ENCODE results near the gene GNAT1. TPM values are rescaled to one million over a fixed set of nuclear protein-coding genes. Genes with fewer than 3 reads are reported as not detected.

GNAT1 gene
- total and polyA plus RNA-seq, 2 of the 13 experiments (the other 11 are each of a cell fraction or from before 2014, with no cell fraction given), result 0.15 TPM; not detected in 1

DNA sequence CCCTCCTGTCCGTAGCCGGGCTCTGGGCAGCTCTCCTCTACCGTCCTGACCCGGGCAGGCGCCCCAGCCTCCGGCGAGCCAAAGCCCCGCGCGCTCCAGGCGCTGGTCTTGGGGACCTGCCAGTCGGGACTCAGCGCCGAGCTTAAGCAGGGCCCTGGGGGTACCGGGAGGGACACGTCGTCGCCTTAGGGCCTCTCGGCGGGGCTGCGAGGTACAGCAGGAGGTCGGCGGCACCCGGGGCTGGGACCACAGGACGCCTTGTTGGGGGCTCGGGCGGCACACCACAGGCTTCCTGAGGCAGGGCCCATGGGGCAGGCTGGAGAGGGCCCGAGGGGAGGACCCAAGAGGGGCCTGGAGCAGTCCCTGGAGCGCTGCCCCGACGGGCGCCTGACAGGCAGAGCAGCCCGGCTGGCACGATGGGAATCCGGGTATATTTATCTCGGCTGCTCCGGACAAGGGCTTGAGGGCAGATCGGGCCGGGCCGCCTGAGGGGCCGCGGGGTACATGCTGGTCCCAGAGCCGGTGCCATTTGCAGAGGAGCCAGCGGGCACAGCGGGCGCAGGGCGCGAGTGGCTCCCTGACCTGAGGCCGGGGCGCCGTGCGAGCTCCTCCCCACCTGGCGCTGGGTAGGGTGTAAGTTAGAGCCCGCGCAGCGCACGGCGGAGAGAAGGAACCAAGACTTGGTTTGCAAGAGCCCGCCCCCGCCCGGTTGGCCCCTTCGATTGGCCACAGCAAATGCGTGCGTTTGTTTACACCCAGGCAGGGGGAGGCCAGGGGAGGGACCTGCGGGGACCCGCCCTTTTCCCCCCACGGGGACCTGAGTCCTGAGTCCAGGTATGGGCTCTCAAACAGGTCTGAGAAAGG, 14.2 kb downstream of the GNAT1 start (continued):
- TF ChIP-seq ZNF709 (CRISPR knock-in tag; IDR thresholded peaks at IDR 0.05) (no peak; the same call in 1 of the 2 replicates), SMC3 (IDR thresholded peaks at IDR 0.05; ENCODE audit: low read length) (no peak), ZFP41 (CRISPR knock-in tag; IDR thresholded peaks at IDR 0.05; ENCODE audit: borderline replicate concordance) (no peak; the same call in 1 of the 2 replicates), ZNF383 (CRISPR knock-in tag; IDR thresholded peaks at IDR 0.05; ENCODE audit: borderline replicate concordance) (no peak), ZNF138 (CRISPR knock-in tag; IDR thresholded peaks at IDR 0.05; ENCODE audit: low read depth) (no peak), FOXM1 (CRISPR knock-in tag; IDR thresholded peaks at IDR 0.05) (no peak), ISL2 (CRISPR knock-in tag; IDR thresholded peaks at IDR 0.05) (no peak; the same call in 1 of the 2 replicates), BCL6 (CRISPR knock-in tag; IDR thresholded peaks at IDR 0.05) (no peak), ZNF775 (CRISPR knock-in tag; IDR thresholded peaks at IDR 0.05; ENCODE audit: borderline replicate concordance) (no peak), ZNF513 (CRISPR knock-in tag; conservative IDR thresholded peaks at IDR 0.05) (no peak), RAD21 (CRISPR knock-in tag; IDR thresholded peaks at IDR 0.05) (0 out of 2 replicates have a peak, but pooled peaks have one; percentile 43)
- TF ChIP-seq, protein P1, sequence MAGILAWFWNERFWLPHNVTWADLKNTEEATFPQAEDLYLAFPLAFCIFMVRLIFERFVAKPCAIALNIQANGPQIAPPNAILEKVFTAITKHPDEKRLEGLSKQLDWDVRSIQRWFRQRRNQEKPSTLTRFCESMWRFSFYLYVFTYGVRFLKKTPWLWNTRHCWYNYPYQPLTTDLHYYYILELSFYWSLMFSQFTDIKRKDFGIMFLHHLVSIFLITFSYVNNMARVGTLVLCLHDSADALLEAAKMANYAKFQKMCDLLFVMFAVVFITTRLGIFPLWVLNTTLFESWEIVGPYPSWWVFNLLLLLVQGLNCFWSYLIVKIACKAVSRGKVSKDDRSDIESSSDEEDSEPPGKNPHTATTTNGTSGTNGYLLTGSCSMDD (CRISPR knock-in tag; IDR thresholded peaks at IDR 0.05), result no peak
- TF ChIP-seq, protein P2, sequence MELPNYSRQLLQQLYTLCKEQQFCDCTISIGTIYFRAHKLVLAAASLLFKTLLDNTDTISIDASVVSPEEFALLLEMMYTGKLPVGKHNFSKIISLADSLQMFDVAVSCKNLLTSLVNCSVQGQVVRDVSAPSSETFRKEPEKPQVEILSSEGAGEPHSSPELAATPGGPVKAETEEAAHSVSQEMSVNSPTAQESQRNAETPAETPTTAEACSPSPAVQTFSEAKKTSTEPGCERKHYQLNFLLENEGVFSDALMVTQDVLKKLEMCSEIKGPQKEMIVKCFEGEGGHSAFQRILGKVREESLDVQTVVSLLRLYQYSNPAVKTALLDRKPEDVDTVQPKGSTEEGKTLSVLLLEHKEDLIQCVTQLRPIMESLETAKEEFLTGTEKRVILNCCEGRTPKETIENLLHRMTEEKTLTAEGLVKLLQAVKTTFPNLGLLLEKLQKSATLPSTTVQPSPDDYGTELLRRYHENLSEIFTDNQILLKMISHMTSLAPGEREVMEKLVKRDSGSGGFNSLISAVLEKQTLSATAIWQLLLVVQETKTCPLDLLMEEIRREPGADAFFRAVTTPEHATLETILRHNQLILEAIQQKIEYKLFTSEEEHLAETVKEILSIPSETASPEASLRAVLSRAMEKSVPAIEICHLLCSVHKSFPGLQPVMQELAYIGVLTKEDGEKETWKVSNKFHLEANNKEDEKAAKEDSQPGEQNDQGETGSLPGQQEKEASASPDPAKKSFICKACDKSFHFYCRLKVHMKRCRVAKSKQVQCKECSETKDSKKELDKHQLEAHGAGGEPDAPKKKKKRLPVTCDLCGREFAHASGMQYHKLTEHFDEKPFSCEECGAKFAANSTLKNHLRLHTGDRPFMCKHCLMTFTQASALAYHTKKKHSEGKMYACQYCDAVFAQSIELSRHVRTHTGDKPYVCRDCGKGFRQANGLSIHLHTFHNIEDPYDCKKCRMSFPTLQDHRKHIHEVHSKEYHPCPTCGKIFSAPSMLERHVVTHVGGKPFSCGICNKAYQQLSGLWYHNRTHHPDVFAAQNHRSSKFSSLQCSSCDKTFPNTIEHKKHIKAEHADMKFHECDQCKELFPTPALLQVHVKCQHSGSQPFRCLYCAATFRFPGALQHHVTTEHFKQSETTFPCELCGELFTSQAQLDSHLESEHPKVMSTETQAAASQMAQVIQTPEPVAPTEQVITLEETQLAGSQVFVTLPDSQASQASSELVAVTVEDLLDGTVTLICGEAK (IDR thresholded peaks at IDR 0.05), result no peak
- TF ChIP-seq, protein P2 (CRISPR knock-in tag; IDR thresholded peaks at IDR 0.05), result no peak; the same call in 1 of the 2 replicates
- TF ChIP-seq, protein P3, sequence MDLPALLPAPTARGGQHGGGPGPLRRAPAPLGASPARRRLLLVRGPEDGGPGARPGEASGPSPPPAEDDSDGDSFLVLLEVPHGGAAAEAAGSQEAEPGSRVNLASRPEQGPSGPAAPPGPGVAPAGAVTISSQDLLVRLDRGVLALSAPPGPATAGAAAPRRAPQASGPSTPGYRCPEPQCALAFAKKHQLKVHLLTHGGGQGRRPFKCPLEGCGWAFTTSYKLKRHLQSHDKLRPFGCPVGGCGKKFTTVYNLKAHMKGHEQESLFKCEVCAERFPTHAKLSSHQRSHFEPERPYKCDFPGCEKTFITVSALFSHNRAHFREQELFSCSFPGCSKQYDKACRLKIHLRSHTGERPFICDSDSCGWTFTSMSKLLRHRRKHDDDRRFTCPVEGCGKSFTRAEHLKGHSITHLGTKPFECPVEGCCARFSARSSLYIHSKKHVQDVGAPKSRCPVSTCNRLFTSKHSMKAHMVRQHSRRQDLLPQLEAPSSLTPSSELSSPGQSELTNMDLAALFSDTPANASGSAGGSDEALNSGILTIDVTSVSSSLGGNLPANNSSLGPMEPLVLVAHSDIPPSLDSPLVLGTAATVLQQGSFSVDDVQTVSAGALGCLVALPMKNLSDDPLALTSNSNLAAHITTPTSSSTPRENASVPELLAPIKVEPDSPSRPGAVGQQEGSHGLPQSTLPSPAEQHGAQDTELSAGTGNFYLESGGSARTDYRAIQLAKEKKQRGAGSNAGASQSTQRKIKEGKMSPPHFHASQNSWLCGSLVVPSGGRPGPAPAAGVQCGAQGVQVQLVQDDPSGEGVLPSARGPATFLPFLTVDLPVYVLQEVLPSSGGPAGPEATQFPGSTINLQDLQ (CRISPR knock-in tag; IDR thresholded peaks at IDR 0.05), result no peak

Data from HepG2 (cell line).